Nephron progenitor cell (in vitro differentiated cells): ENCODE results near the gene LMX1B.

Source experiments
- DNase-seq: peaks from one replicate; pipeline ENCODE4 v3.0.0; 2021
- H3K27ac Mint-ChIP-seq: 2 replicates; pipeline ENCODE4 v1.8.0; 2021; ENCODE audit warnings: mild to moderate bottlenecking, moderate library complexity, mixed read lengths
- H3K27me3 Mint-ChIP-seq: 2 replicates; pipeline ENCODE4 v1.8.0; 2021; ENCODE audit warnings: mild to moderate bottlenecking, low read depth, mixed read lengths; ENCODE audit not compliant: poor library complexity
- H3K36me3 Mint-ChIP-seq: 2 replicates; pipeline ENCODE4 v1.8.0; 2021; ENCODE audit warnings: low read depth, mixed read lengths
- H3K4me1 Mint-ChIP-seq: 2 replicates; pipeline ENCODE4 v1.8.0; 2021; ENCODE audit warnings: mixed read lengths
- H3K4me3 Mint-ChIP-seq: 2 replicates; pipeline ENCODE4 v1.8.0; 2021; ENCODE audit warnings: mild to moderate bottlenecking, moderate library complexity, mixed read lengths
- H3K9me3 Mint-ChIP-seq: 2 replicates; pipeline ENCODE4 v1.8.0; 2021; ENCODE audit warnings: mild to moderate bottlenecking, moderate library complexity, mixed read lengths
- TF ChIP-seq, protein P1 (sequence below): fragments of 200-600 bp; sonication (generic); IDR thresholded peaks from 2 replicates; pipeline ENCODE4 v1.5.0; 2021; ENCODE audit warnings: antibody characterized with exemption

Gene LMX1B

GRCh38 chr9:126592461-126592860, 21.3 kb upstream of the LMX1B start:
- H3K9me3 Mint-ChIP-seq, result peaks cover 4% of the 10 kb centered on the region
- TF ChIP-seq, protein P1, sequence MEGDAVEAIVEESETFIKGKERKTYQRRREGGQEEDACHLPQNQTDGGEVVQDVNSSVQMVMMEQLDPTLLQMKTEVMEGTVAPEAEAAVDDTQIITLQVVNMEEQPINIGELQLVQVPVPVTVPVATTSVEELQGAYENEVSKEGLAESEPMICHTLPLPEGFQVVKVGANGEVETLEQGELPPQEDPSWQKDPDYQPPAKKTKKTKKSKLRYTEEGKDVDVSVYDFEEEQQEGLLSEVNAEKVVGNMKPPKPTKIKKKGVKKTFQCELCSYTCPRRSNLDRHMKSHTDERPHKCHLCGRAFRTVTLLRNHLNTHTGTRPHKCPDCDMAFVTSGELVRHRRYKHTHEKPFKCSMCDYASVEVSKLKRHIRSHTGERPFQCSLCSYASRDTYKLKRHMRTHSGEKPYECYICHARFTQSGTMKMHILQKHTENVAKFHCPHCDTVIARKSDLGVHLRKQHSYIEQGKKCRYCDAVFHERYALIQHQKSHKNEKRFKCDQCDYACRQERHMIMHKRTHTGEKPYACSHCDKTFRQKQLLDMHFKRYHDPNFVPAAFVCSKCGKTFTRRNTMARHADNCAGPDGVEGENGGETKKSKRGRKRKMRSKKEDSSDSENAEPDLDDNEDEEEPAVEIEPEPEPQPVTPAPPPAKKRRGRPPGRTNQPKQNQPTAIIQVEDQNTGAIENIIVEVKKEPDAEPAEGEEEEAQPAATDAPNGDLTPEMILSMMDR, result no peak
- no peak overlapping the region for H3K27ac Mint-ChIP-seq
- no peaks in the 10 kb centered on the region for H3K36me3 Mint-ChIP-seq
- no peak for DNase-seq
- H3K27me3 Mint-ChIP-seq, result peaks cover 38% of the 10 kb centered on the region
- peaks cover 14% of the 10 kb centered on the region for H3K4me1 Mint-ChIP-seq
- H3K4me3 Mint-ChIP-seq, result no peak overlapping the region

DNA sequence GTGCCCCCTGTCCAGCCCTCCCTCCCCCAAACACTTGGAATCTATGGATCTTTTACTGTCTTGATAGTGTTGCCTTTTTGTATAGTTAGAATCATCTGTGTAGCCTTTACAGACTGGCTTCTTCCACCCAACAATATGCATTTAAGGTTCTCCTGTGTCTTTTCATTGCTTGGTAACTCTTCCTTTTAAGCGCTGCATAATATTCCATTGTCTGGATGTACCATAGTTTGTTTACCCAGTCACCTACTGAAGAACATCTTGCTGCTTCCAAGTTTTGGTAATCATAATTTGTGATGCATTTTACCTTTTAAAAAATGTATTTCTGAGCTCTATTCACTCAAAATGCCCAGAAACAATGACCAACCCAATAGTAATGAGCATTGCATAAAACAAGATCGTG, 17.7 kb upstream of the LMX1B start:
- H3K4me1 Mint-ChIP-seq, result no peaks in the 10 kb centered on the region
- peaks cover 68% of the 10 kb centered on the region for H3K27me3 Mint-ChIP-seq
- peaks cover 4% of the 10 kb centered on the region for H3K9me3 Mint-ChIP-seq
- no peak overlapping the region for H3K27ac Mint-ChIP-seq
- TF ChIP-seq, protein P1, result no peak
- DNase-seq, result no peak
- H3K4me3 Mint-ChIP-seq, result no peak overlapping the region
- no peaks in the 10 kb centered on the region for H3K36me3 Mint-ChIP-seq

DNA sequence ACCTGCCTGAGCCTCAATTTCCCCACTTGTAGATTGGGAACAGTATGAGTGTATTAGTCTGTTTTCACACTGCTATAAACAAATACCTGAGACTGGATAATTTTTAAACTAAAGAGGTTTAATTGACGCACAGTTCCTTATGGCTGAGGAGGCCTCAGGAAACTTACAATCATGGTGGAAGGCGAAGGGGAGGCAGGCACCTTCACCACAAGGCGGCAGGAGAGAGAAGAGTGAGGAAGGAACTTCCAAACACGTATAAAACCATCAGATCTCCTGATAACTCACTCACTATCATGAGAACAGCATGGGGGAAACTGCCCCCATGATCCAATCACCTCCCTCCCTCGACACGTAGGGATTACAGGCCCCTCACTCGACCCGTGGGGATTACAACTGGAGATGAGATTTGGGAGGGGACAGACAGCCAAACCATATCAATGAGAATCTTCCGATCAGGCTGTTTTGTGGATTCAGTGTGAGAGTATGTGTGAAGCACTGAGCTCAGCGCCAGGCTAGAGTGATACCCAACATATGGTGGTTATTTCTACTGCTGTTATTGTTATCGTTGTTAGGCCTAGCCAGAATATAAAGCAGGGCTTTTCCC, 14.6 kb upstream of the LMX1B start:
- peaks cover 71% of the 10 kb centered on the region for H3K27me3 Mint-ChIP-seq
- no peak overlapping the region for H3K4me3 Mint-ChIP-seq
- H3K27ac Mint-ChIP-seq, result no peak overlapping the region
- H3K9me3 Mint-ChIP-seq, result peaks cover 7% of the 10 kb centered on the region
- no peak for DNase-seq
- H3K36me3 Mint-ChIP-seq, result peaks cover 4% of the 10 kb centered on the region
- TF ChIP-seq, protein P1, result peak; percentile 38
- H3K4me1 Mint-ChIP-seq, result peaks cover 6% of the 10 kb centered on the region

GRCh38 chr9:126604059-126605055, 9.4 kb upstream of the LMX1B start:
- TF ChIP-seq, protein P1, result no peak
- no peak overlapping the region for H3K27ac Mint-ChIP-seq
- H3K27me3 Mint-ChIP-seq, result peaks cover 73% of the 10 kb centered on the region
- H3K9me3 Mint-ChIP-seq, result peaks cover 3% of the 10 kb centered on the region
- no peak for DNase-seq
- H3K4me1 Mint-ChIP-seq, result peaks cover 16% of the 10 kb centered on the region
- H3K4me3 Mint-ChIP-seq, result no peak overlapping the region
- H3K36me3 Mint-ChIP-seq, result peaks cover 4% of the 10 kb centered on the region

GRCh38 chr9:126605792-126606482, 7.8 kb upstream of the LMX1B start:
- peaks cover 77% of the 10 kb centered on the region for H3K27me3 Mint-ChIP-seq
- no peak for DNase-seq
- TF ChIP-seq, protein P1, result no peak
- H3K4me1 Mint-ChIP-seq, result peaks cover 30% of the 10 kb centered on the region
- no peak overlapping the region for H3K4me3 Mint-ChIP-seq
- H3K9me3 Mint-ChIP-seq, result peaks cover 3% of the 10 kb centered on the region
- no peak overlapping the region for H3K27ac Mint-ChIP-seq
- peaks cover 4% of the 10 kb centered on the region for H3K36me3 Mint-ChIP-seq
